GM12892 (cell line): Measurements from ENCODE around the gene FGF1.

Experiments used
- POLR2A ChIP-seq: IDR thresholded peaks from 2 replicates; pipeline ENCODE4 v1.6.1; 2011; ENCODE audit warnings: low read depth, low read length, control low read depth
- TAF1 ChIP-seq: IDR thresholded peaks from 2 replicates; pipeline ENCODE4 v1.6.1; 2011; ENCODE audit warnings: low read depth, mild to moderate bottlenecking, control low read depth, low read length, borderline replicate concordance

DNA sequence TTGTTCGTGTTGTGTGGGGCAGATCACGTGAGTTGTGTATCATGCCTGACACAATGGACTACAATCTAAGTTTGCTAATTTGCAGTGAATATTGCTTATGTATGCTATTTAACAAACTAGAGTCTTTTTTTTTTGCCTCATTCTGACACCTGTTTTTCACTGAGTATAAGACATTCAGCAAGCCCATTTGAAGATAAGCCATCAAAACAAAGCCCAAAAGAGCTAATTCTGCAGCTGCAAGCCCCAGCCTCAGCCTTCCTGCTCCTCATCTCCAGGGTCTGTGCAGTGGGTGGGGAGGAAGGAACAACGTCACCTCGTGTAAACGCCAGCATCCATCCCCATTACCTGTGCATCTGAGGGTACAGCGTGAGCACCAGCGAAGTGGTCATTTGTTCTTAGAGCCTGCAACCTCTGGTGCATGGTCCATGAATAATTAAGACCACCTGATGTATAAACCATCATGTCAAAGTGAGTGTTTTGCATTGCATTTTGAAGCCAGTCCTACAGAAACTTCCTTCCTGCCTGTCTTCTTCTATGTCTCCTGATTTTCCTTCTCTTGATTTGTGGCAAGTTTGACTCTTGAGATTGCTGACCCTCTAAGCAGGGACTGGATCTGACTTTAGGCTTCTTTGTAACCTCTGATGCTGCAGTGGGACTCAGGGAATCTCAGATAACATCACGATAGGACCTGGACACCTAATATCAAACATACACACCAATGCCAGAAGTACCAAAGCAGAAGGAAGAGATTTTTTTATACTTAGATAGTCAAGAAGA is 73.2 kb downstream of the FGF1 start:
- TF ChIP-seq POLR2A (no peak), TAF1 (no peak)
